ENCODE measurements around the gene DSCAML1.

DNA sequence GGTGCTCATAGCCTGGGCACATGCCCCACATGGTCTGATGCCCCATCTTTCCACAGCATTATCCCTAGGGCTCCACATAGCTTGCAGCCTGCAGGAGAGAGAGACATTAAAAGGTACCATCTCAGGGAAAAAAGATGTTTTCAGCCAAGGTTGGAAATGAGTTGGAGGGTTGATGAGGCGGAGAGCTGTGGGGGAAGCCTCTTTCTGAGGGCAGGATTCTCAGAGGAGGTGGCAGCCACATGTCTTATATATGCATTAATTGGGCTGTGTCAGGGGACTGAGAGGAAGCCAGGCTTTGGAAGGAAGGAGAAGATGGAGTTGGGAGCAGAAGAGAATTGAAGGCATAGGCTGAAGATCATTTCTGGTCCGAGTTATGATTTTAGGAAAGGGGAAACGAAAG lies 411.5 kb downstream of the DSCAML1 start:
- TF ChIP-seq CTCF (IDR thresholded peaks at IDR 0.05), result no peak
- TF ChIP-seq EP300 (IDR thresholded peaks at IDR 0.05), result no peak
- TF ChIP-seq POLR2A (IDR thresholded peaks at IDR 0.05), result no peak

All from tibial nerve (tissue), 4 donors.